SK-MEL-5 (cell line): ENCODE data around the gene EIF3B. TPM values are rescaled to one million over a fixed set of nuclear protein-coding genes. Genes with fewer than 3 reads are reported as not detected.
"Not testable (repeated sequence)": the region's sequence is repeated elsewhere in the genome, so short reads cannot be mapped to it uniquely, and the experiment has no call there.

ENCODE experiments used
- DNase-seq: peaks from one replicate; pipeline ENCODE4 v3.0.0-alpha.2; 2016; ENCODE audit warnings: low read depth, low spot score
- in situ Hi-C: cut with HindIII; loops from 2 replicates; pipeline ENCODE4 v1.10.0; 2016; ENCODE audit warnings: low sequenced_read_pairs, high pct_unique_total_duplicates, low pct_unique_long_range_greater_than_20kb
- total RNA-seq: library from RNA; depleted of rRNA; stranded (reverse); fragments of >200 nt; shearing (Covaris generic); gene quantifications from 2 replicates; pipeline ENCODE4 v1.2.3, GENCODE V29; 2014

Gene EIF3B
- total RNA-seq, 1 experiment from 2014 or later: 411 TPM

GRCh38 chr7:2386122-2386521 lies 31.5 kb downstream of the EIF3B start:
- in situ Hi-C loops: not testable (repeated sequence)

GRCh38 chr7:2386964-2387669 lies 32.5 kb downstream of the EIF3B start:
- no peak for DNase-seq
- in situ Hi-C loops: no loop called here

More at GRCh38 chr7:2386122-2386521, 31.5 kb downstream of the EIF3B start:
- not testable (repeated sequence) for DNase-seq

- in situ Hi-C loops: no loop called here
- no peak for DNase-seq
Observed at GRCh38 chr7:2387897-2388636, 33.4 kb downstream of the EIF3B start.

DNA sequence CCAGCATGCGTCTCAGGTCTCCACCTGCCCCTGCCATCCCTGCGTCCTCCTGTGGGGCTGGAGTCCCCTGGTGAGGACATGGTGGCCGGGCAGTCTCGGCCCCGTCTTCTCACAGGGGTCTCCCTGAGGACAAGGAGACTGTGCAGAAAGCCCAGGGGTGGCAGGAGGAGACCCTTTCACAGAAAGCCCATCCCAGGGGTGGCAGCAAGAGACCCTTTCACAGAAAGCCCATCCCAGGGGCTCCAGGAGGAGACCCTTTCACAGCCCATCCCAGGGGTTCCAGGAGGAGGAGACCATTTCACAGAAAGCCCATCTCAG lies 34.0 kb downstream of the EIF3B start:
- DNase-seq: no peak
- in situ Hi-C loops: no loop called here

DNA sequence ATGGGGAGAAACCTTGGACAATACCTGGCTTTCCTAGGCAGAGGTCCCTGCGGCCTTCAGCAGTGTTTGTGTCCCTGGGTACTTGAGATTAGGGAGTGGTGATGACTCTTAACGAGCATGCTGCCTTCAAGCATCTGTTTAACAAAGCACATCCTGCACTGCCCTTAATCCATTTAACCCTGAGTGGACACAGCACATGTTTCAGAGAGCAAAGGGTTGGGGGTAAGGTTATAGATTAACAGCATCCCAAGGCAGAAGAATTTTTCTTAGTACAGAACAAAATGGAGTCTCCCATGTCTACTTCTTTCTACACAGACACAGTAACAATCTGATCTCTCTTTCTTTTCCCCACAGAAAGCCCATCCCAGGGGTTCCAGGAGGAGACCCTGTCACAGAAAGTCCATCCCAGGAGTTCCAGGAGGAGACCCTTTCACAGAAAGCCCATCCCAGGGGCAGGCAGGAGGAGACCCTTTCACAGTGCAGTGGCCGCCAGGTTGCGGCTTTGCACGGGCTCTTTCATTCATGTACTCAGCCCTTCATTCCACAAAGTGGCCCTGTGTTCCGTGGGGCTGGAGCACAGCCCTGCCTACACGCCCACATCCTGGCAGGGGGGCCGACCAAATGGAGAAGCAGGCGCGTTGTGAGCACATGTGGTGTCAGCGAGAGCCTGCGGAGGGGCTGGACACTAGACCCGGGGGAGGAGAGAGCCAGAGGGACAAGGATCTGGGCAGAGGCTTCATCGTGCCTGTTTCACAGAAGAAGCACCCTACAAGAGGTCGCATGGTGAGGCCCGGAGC lies 35.6 kb downstream of the EIF3B start:
- DNase-seq: peak; percentile 25
- in situ Hi-C loops: not testable (repeated sequence)

GRCh38 chr7:2393706-2394105 lies 39.1 kb downstream of the EIF3B start:
- in situ Hi-C loops: no loop called here
- no peak for DNase-seq

- in situ Hi-C loops: no loop called here
- DNase-seq: no peak
Observed at GRCh38 chr7:2394566-2395082, 40.0 kb downstream of the EIF3B start.

- DNase-seq: no peak
- in situ Hi-C loops: no loop called here
Observed at GRCh38 chr7:2398506-2398905, 43.9 kb downstream of the EIF3B start.

DNA sequence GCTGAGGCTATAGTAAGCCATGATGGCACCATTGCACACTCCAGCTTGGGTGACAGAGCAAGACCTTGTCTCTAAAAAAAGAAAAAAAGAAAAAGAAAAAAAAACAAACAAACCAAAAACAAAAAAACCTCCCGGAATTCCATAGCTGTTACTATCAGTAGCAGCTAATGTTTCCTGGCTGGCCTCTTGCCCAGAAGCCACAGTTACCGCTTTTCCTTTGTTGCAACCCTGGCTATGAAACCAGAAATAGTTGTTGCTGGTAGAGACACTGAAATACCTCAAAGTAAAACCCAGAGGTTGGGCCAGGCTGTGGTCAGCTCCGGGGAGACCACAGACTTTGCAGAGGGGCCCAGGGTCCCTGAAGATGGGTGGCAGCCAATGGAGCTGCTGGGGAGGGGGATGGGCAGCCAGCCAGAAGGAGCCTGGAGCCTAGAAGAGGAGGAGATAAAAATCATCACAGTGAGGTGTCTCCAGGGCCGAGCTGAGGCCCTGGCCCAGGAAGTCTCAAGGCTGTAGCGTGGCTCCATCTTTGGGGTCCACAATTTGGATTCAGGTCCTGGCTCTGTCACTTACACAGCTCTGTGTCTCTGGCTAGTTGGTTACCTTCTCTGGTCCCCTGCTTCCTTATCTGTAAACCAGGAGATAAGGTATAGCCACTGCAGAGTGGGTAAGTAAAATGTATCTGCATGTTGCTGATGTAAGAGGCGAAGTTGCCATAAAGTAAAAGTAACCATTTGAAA lies 45.4 kb downstream of the EIF3B start:
- peak; percentile 58 for DNase-seq

DNA sequence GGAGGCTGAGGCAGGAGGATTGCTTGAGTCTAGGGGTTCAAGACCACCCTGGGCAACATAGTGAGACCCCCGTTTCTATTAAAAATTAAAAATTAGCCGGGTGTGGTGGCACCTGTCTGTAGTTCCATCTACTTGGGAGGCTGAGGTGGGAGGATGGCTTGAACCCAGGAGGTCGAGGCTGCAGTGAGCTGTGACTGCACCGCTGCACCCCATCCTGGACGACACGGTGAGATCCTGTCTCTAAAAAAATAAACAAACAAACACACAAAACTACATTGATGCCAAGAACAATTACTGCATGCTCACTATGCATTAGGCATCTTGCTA lies 48.0 kb downstream of the EIF3B start:
- in situ Hi-C loops: no loop called here
- DNase-seq: no peak

More for the DNA sequence above, 45.4 kb downstream of the EIF3B start:
- in situ Hi-C loops: no loop called here

- peak; percentile 95 for DNase-seq
- in situ Hi-C loops: no loop called here
Observed at GRCh38 chr7:2403014-2403717, 48.5 kb downstream of the EIF3B start, which contains the start of gene CHST12. TSS of gene CHST12 (plus strand) at chr7:2403611. CDS start at chr7:2432640, 29,029 bp downstream.

- DNase-seq: peak; percentile 30
- in situ Hi-C loops: no loop called here
Observed at GRCh38 chr7:2403718-2404648, 49.4 kb downstream of the EIF3B start.

DNA sequence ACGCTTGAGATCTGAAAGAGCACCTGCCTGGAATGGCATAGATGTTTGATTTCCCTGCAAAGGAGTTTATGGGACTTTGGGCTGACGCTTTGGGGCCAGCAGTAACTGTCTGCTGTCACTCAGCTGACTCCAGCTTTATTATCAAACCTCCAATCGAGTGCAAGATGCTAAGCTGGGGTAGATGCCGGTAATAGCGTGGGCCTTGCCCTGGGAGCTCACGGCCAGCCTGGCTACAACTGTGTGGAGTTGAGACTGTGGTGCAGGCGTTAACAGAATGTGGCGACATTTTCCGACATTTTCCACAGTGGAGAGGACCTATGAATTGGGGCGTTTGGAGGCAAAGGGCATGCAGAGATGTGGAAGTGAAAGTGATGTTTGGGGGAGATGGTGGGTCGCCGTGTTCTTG lies 50.1 kb downstream of the EIF3B start:
- no peak for DNase-seq
- in situ Hi-C loops: no loop called here

GRCh38 chr7:2405201-2405600 lies 50.6 kb downstream of the EIF3B start:
- in situ Hi-C loops: no loop called here
- no peak for DNase-seq

DNA sequence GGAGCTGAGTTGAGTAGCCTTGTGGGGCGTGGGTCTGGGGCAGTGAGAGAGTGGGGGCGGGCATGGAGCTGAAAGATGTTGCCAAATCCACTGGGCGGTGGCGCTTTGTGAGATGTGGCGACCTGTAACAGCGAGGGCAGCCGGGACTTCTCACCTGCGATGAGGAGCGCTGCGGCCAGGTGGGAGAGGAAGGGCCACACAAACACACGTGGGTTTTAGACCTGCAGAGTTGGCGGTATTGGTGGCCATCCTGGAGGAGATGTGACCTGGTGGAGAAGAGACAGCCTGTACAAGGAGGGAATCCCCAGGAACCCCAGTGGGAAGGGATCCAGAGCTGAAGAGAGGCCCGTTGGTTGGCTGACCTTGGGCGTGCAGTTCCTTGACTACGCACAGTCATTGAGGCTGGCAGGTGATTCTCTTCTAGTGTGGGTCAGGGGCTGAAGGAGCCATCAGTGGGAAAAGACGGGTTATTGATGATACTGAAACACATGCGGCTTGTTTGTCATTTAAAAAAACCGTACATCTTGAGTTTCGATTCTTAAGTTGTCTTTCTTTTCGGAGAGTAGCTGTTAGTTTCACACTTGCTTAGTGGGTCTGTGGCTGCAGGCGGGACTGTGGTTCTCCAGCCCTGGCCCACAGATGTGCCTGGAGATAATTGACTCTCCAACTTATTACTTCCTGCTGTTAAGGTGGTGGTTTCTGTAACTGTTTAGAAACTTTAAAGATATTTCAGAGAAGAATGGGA lies 51.1 kb downstream of the EIF3B start:
- in situ Hi-C loops: no loop called here
- DNase-seq: no peak
